Measurements from ENCODE around the gene NKAIN2.
"Not testable (repeated sequence)": the region's sequence is repeated elsewhere in the genome, so short reads cannot be mapped to it uniquely, and the experiment has no call there.

The NKAIN2 gene

DNA sequence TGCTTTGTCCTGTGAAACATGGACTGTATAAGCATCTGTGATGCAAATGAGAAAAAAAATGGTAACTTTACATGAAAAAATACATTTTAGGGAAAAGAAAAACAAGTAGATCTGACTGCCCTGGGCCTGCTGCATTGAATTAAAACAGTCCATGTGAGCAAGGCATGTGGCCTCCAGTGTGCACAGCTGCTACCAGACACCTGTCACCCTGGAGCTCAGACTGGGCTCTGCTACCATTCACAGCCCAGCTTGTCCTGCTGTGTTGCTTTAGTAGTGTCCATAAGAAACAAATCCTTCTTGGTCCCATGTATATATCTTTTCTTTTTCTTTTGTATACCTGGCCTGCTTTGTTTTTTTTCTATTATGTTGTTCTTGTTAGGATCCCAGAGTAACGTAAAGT is 315.9 kb downstream of the NKAIN2 start:
- peak; percentile 79 for DNase-seq

DNA sequence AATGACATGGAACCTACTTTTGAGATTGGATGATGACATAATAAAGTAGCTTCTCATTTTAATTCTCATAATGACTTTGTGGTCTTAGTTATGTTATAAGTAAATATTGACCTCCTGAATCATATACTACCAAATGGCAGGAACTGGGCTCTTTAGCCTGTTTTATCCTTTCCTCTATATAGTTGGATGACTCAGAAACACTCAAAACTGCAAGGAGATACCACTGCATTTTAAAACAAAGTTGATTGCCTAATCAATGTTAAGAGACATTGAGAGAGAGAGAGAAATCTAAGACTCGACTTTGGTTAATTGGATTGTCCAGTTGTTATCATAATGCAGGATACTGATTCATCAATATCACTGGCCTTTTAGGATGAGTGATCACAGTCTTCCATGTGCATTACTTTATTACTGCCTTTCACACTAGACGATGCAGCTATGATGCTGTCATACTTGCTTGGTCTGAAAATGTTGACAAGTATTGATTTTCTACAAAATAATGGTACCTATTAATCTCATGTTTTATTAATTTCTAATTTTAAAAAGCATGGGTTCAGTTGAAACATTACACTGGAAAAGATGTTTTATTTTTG is 320.0 kb downstream of the NKAIN2 start:
- no peak for DNase-seq

DNA sequence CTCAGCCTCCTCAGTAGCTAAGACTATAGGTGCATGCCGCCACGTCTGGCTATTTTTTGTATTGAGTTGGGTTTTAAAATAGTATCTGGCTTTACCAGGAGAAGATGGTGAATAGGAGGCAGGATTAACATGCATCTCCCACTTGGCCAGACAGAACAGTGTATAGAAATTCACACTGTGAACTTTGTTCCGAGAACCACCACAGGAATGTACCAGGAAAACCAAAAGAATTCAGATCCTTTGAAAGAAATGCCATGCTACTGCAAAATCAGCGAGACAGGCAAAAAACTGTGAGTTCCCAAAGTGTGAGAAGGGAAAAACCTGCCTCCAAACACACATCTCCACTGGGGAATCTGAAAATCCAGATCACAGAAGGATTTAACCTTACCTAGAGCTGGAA is 327.6 kb downstream of the NKAIN2 start:
- DNase-seq = no peak

GRCh38 chr6:124131779-124132178 is 328.1 kb downstream of the NKAIN2 start:
- DNase-seq = no peak

- no peak for DNase-seq
Measured at GRCh38 chr6:124132256-124132655, 328.6 kb downstream of the NKAIN2 start.

- no peak for DNase-seq
Measured at GRCh38 chr6:124142852-124143251, 339.2 kb downstream of the NKAIN2 start.

DNA sequence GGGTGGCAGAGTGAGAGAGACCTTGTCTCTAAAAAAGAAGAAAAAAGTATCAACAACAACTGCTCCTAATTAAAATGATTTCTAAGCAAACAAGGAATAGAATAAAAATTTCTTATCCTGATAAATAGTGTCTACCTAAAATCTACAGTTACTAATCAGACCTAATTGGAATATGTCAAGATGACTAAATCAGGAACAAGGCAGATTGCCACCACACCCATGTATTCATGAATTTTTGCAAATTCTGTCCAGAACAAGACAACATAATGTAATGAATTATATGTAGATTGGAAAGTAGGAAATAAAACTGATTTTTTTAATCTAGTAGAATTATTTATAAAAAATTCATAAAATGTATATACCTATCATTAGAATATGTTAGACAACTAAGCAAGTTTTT is 339.8 kb downstream of the NKAIN2 start:
- DNase-seq = no peak

DNA sequence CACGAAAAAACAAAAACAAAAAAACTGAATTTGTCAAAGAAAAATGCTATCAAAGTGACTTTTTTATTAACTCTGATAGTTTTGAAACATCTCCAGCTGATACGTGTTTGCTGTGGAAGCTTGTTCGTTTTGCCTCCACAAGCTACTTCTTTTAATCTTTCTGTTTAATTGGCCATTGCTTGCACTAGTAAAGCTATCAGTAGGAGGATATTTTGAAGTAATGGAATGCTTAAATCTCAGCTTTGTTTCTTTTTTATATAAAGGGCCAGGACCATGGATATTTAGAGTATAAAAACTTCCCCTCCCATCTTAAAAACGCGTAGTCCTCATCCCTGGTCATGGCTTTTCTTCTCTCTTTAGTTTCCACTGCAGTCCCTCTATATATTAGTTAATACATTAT is 344.0 kb downstream of the NKAIN2 start:
- DNase-seq = no peak

GRCh38 chr6:124148236-124148957 is 344.7 kb downstream of the NKAIN2 start:
- DNase-seq = no peak

- no peak for DNase-seq
Measured at GRCh38 chr6:124149646-124150045, 346.0 kb downstream of the NKAIN2 start.

DNA sequence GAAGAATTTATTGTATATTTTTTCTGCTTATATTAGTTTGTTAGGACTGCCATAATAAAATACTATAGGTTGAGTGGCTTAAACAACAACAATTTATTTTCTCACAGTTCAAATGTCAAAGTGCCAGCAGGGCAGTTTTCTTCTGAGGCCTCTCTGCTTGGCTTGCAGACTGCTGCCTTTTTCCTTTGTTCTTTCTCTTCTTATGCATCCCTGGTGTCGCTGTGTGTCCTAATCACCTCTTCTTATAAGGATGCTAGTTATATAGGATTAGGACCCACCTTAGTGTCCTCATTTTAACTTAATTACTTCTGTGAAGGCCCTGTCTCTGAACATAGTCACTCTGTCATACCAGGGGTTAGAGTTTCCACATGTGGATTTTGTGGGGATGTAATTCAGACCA is 354.4 kb downstream of the NKAIN2 start:
- DNase-seq = peak; percentile 41

- DNase-seq = no peak
Measured at GRCh38 chr6:124163676-124164075, 360.0 kb downstream of the NKAIN2 start.

DNA sequence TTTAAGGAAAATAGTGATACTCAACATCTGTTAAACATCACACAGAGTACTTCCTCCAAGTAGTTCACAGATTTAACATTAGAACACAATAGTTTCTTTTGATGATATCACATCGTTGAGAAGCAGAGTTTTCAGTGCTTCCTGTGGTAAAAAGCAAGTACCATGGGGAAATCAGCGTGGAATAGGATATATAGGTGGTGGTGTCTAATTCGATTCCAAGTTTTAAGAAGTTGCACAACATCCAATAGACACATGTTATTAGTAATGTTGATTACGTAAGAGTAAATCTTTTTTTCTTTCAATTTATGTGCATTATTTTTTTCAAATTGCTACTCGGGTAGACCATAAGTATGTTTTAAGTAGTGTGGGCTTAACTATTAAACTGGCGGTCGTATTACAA is 360.7 kb downstream of the NKAIN2 start:
- no peak for DNase-seq

DNA sequence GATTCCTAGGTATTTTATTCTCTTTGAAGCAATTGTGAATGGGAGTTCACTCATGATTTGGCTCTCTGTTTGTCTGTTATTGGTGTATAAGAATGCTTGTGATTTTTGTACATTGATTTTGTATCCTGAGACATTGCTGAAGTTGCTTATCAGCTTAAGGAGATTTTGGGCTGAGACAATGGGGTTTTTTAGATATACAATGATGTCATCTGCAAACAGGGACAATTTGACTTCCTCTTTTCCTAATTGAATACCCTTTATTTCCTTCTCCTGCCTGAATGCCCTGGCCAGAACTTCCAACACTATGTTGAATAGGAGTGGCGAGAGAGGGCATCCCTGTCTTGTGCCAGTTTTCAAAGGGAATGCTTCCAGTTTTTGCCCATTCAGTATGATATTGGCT is 363.6 kb downstream of the NKAIN2 start:
- DNase-seq = not testable (repeated sequence)

GRCh38 chr6:124190256-124190655 is 386.6 kb downstream of the NKAIN2 start:
- DNase-seq = no peak

- no peak for DNase-seq
Measured at GRCh38 chr6:124193132-124193531, 389.5 kb downstream of the NKAIN2 start.

- no peak for DNase-seq
Measured at GRCh38 chr6:124197148-124197547, 393.5 kb downstream of the NKAIN2 start.

DNA sequence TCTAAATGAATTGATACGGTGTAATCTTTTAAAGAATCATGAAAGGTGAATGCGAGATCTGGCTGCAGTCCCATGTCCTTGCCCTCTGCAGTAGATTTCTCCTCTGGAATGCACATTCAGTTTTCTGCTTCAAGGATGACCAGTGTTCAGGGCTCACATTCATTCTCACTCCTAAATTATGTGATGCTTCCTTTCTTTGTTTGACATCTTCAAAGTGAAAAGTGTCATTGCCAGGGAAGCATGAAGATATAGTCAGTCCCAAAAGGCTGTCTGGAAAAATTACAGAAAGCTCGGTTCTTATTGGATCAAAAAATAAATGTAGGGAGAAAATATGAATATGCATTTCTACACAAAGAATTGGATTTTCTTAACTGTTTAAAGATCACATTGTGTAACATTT is 395.6 kb downstream of the NKAIN2 start:
- no peak for DNase-seq

GRCh38 chr6:124200661-124201060 is 397.0 kb downstream of the NKAIN2 start:
- DNase-seq = no peak

DNA sequence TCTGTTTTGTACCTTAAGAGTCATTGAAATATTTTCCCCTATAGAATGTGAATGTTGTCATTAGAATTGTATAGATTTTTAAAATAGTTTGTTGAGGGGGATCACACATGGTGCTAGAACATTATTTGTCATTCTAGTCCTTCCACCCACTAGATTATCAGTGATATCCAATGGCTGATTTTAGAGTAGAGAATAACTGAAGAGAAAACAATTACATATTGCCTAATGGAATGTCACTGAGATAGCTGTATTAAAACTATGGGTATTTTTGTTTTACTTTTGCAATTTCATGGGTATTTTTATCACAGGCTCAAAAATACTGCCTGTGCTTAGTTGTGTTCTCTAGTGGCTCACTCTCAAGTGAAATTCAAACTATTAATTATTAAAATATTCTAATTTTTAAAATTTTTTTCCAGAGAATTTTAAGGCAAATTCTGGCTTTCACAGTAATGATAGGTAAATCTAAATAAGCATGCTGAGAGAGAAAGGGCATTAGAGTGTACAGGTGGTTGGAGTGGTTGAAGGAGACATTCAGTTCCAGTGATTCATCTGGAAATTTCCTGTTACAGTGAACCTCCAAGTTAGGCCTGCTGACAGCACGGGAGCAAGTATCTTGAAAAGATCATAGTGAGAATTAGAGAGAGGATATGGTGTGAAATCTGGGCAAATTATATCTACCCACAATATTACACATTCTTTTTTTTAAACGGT is 399.6 kb downstream of the NKAIN2 start:
- no peak for DNase-seq

DNA sequence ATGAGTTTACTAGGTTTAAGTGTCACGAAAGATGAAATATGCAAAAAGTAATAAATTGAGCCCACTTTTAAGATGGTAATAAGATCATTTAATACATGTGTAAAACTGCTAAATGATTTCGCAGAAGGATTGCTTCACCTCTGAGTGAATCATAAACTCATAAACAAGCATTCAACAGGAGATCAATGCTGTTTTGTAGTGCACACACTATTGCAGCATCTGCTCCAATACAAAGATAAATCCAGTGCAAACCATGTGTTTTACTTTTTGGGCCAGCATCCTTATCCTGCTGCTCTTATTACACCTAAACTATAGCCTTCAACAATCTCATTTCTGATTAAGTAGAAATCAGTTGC is 400.1 kb downstream of the NKAIN2 start:
- DNase-seq = no peak

GRCh38 chr6:124205921-124206320 is 402.3 kb downstream of the NKAIN2 start:
- DNase-seq = no peak

DNA sequence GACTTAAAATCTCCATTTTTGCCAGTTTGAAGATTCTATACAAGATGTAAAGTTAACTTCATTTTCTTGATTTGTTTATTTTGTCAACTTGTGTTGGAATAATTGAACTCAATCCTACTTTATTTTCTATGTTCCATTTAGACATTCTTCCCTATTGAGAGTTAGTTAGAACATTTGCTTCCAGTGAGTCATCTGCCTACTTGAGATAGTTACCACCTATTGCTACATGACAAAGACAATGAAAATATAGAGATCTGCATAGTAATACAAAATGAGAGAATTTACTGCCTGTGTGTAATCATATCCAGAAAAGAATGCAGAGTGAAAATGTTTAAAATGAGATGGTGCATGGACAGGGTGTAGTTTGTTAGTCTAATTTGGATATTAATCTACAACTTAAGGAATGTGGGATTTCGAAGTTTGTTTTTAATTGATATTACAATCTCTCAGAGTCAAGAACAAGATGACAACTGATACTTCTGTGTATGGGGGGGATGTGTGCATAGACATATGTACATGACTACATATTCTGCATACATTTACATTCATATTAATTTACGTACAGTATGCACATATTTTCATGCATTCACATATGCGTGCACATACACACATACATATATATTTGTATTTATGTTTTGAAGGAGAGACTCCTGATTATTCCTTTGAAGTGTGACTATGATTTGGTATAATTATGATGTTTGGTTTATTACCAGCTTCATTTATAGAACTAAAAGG is 420.1 kb downstream of the NKAIN2 start:
- DNase-seq = no peak

DNA sequence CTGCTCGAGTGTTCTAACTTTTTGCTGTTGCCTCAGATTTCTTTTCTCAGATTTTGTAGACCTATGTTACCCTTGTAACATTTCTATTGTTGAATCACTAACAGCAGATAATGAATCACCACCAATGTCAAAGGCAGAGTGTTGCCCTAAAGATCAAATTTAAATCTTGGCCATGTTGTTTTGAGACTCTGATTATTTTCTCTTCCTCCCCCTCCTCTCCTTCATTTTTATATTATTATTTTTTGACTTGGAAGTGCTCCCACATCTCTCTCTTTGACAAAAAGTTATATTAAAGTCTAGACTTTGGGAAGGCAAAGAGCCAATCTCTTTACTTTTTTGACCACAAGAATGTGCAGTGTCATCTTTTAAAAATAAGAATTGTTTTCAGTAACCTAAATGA is 422.7 kb downstream of the NKAIN2 start:
- DNase-seq = no peak

Data from NCI-H82 (cell line).